Muscle layer of duodenum (tissue), 2 donors: ENCODE results near the gene PIM3.

Experiments
- H3K27ac ChIP-seq: one replicate; pipeline ENCODE4 v1.7.0; 2013; ENCODE audit warnings: mild to moderate bottlenecking, low read length
- H3K27me3 ChIP-seq: one replicate; pipeline ENCODE4 v1.7.0; 2013; ENCODE audit warnings: low read depth, mild to moderate bottlenecking, control low read depth, low read length
- H3K36me3 ChIP-seq, 2 donors: one replicate each; pipeline ENCODE4 v1.7.0; 2013; ENCODE audit warnings: low read length in 2 of 2, control low read depth in 1 of 2, mild to moderate bottlenecking in 1 of 2; ENCODE audit not compliant: insufficient read depth in 2 of 2, control insufficient read depth in 1 of 2
- H3K4me1 ChIP-seq, 2 donors: one replicate each; pipeline ENCODE4 v1.7.0; 2013; ENCODE audit warnings: low read length in 2 of 2, mild to moderate bottlenecking in 2 of 2, control low read depth in 1 of 2, moderate library complexity in 1 of 2; ENCODE audit not compliant: insufficient read depth in 2 of 2, control insufficient read depth in 1 of 2
- H3K4me3 ChIP-seq, 2 donors: one replicate each; pipeline ENCODE4 v1.7.0; 2013; ENCODE audit warnings: low read length in 2 of 2, low read depth in 1 of 2, mild to moderate bottlenecking in 1 of 2
- H3K9me3 ChIP-seq, 2 donors: one replicate each; pipeline ENCODE4 v1.7.0; 2013; ENCODE audit warnings: low read length in 2 of 2, control low read depth in 1 of 2, mild to moderate bottlenecking in 1 of 2; ENCODE audit not compliant: control insufficient read depth in 1 of 2
- donor health status: healthy.

The PIM3 gene

GRCh38 chr22:50010676-50011446 is 50.3 kb downstream of the PIM3 start:
- peaks cover 31% of the 10 kb centered on the region for H3K27me3 ChIP-seq
- peaks cover 0 to 19% of the 10 kb centered on the region in 2 donors for H3K4me1 ChIP-seq
- no peaks in the 10 kb centered on the region for H3K36me3 ChIP-seq
- no peak overlapping the region for H3K27ac ChIP-seq
- H3K4me3 ChIP-seq = no peak overlapping the region
- no peaks in the 10 kb centered on the region for H3K9me3 ChIP-seq

- Histone ChIP-seq H3K4me1 (peaks cover 0 to 19% of the 10 kb centered on the region in 2 donors), H3K9me3 (no peaks in the 10 kb centered on the region), H3K4me3 (no peak overlapping the region), H3K27me3 (peaks cover 31% of the 10 kb centered on the region), H3K27ac (no peak overlapping the region), H3K36me3 (no peaks in the 10 kb centered on the region)
Observed at GRCh38 chr22:50011447-50012210, 51.1 kb downstream of the PIM3 start.

GRCh38 chr22:50012211-50013181 is 51.9 kb downstream of the PIM3 start, which contains the start of gene IL17REL:
Gene IL17REL (minus strand): TSS chr22:50012765. CDS start chr22:50012646, 119 bp downstream.
- Histone ChIP-seq H3K27me3 (peaks cover 31% of the 10 kb centered on the region), H3K4me1 (peaks cover 0 to 19% of the 10 kb centered on the region in 2 donors)

More at GRCh38 chr22:50012211-50013181, 51.9 kb downstream of the PIM3 start, which contains the start of gene IL17REL:
- Histone ChIP-seq H3K36me3 (no peaks in the 10 kb centered on the region), H3K27ac (no peak within 1 kb of the TSS), H3K4me3 (no peak within 1 kb of the TSS), H3K9me3 (no peaks in the 10 kb centered on the region)
